ENCODE measurements around the gene RGS3. TPM values are rescaled to one million over a fixed set of nuclear protein-coding genes. Genes with fewer than 3 reads are reported as not detected.

Gene RGS3
- total RNA-seq, 4 donors from 2014 or later: 16.2 to 75.6 (median 54.9) TPM

DNA sequence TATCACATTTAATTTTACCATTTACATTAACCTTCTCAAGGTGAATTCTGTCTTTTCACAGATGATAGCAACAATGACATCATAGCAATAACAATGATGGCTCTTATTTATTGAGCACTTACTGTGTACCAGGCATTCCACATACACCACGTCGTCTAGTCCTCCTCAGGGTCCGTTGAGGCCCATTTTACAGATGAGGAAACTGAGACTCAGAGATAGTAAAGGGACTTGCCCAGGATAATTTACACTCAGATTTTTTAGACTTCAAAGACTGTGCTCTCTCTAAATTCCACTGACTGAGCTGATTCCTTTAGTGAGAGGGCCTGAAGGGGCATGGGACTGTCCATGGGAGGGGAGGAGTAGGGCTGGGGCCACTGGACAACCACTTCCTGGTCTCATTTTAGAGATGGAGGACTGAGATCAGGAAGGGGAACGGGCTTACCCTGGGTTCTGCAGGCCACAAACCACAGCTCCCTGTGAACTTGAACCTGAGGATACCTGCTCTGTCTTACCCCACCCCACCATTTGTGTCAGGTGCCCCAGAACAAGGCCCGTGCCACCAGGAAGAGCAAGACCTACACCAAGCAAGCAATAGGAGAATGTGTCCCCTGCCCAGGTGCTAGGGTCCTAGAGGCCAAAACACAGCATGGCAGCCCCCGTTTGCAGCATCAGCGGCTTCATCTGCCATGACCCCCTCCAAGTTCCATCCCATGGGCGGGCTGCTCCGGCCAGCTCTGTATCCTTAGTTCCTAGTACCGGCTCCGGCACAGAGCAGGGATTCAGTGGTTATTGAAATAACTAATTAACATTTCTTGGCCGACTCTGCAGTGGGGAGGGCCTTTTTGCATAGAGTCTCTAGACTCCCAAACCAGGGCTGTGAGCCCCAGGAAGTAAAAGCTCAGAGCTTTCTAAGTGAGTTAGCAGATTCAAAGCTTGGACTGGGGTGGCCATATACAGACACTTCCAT lies 96.6 kb downstream of the RGS3 start:
- intact Hi-C loops (cut with DNase I; ENCODE audit: low total_unique reads): no loop called here
- Histone ChIP-seq H3K9me3 (no peaks in the 10 kb centered on the region), H3K27ac (no peak overlapping the region), H3K4me1 (peaks cover 0 to 6% of the 10 kb centered on the region in 2 donors), H3K27me3 (no peaks in the 10 kb centered on the region), H3K4me3 (no peak overlapping the region), H3K36me3 (no peaks in the 10 kb centered on the region)
- DNase-seq: peak; percentile 6 to 7
- TF ChIP-seq, protein P1, sequence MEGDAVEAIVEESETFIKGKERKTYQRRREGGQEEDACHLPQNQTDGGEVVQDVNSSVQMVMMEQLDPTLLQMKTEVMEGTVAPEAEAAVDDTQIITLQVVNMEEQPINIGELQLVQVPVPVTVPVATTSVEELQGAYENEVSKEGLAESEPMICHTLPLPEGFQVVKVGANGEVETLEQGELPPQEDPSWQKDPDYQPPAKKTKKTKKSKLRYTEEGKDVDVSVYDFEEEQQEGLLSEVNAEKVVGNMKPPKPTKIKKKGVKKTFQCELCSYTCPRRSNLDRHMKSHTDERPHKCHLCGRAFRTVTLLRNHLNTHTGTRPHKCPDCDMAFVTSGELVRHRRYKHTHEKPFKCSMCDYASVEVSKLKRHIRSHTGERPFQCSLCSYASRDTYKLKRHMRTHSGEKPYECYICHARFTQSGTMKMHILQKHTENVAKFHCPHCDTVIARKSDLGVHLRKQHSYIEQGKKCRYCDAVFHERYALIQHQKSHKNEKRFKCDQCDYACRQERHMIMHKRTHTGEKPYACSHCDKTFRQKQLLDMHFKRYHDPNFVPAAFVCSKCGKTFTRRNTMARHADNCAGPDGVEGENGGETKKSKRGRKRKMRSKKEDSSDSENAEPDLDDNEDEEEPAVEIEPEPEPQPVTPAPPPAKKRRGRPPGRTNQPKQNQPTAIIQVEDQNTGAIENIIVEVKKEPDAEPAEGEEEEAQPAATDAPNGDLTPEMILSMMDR (IDR thresholded peaks at IDR 0.05): no peak
- no peak for TF ChIP-seq POLR2A (IDR thresholded peaks at IDR 0.05)

DNA sequence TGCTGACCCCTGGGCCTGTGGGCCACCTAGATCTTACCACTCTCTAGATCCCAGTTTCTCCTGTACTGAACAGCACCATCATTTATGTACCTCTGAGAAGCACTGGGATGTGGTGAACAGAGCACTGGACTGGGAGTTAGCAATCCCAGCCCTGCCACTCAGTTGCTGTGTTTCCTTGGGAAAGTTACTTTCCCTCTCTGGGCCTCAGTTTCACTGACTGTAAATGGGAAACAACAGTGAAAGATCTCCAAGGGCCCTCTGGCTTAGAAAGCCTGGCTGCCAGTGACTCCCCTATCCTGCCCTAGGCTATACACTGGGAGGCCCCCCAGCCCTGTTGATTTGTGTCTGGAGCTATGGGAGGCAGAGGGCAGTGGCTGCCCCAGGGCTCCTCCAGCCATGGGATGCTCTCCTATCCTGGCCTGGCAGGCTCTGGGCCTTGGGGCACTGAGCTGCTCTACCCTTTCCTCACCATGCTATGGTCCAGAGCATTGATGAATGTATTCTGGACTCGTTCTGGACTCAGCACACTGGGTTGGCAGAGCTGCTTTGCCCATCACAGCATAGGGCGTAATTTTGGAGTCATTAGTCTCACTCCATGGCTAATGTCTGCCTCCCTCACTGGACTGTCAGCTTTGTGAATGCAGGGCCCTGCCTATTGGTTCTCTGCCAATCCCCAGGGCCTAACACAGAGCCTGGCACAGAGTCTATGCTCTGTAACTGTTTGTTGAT lies 99.3 kb downstream of the RGS3 start:
- Histone ChIP-seq H3K4me3 (no peak overlapping the region), H3K36me3 (no peaks in the 10 kb centered on the region), H3K4me1 (peaks cover 0 to 10% of the 10 kb centered on the region in 2 donors), H3K27me3 (no peaks in the 10 kb centered on the region), H3K27ac (no peak overlapping the region), H3K9me3 (no peaks in the 10 kb centered on the region)
- intact Hi-C loops (cut with DNase I; ENCODE audit: low total_unique reads): no loop called here
- TF ChIP-seq POLR2A (IDR thresholded peaks at IDR 0.05): no peak
- TF ChIP-seq, protein P1 (IDR thresholded peaks at IDR 0.05): no peak
- DNase-seq: peak in 1 of 2 donors; percentile 8

DNA sequence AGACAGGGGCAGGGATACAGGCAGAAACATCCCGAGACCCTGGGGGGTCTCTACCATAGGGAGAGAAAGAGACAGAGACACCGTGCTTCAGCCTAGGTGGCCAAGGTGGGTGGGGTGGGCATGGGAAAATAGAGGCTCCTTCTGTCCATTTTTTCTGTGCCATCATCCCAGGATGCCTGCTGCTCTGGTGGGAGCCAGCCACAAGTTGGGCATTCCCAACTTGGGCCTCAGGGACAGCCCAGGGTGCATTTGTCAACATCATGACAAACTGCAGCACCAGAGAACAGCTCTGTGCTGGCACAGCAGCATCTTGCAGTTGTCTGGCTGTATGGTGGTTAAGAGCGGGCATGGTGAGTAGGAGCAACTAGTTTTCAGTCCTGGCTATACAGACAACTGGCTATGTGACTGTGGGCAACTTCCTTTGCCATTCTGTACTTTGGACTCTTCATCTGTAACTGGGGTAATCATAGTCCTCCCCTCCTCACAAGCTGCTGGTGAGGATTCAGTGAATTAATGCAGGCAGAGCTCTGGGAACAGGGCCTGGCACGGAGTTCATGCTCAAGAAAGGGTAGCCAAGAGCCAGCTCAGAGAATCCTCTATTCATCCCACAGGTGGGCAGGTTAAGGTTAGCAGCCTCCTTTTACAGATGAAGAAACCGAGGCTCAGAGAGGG lies 100.4 kb downstream of the RGS3 start:
- no peaks in the 10 kb centered on the region for H3K36me3 ChIP-seq
- no peaks in the 10 kb centered on the region for H3K9me3 ChIP-seq
- TF ChIP-seq POLR2A (IDR thresholded peaks at IDR 0.05): no peak
- TF ChIP-seq, protein P1 (IDR thresholded peaks at IDR 0.05): no peak
- H3K27me3 ChIP-seq: no peaks in the 10 kb centered on the region
- intact Hi-C loops (cut with DNase I; ENCODE audit: low total_unique reads): no loop called here
- peak in 1 of 2 donors; percentile 13 for DNase-seq
- H3K4me1 ChIP-seq: peaks cover 0 to 10% of the 10 kb centered on the region in 2 donors
- H3K27ac ChIP-seq: peak overlapping the region in 1 of 2 donors; percentile 61
- H3K4me3 ChIP-seq: no peak overlapping the region

DNA sequence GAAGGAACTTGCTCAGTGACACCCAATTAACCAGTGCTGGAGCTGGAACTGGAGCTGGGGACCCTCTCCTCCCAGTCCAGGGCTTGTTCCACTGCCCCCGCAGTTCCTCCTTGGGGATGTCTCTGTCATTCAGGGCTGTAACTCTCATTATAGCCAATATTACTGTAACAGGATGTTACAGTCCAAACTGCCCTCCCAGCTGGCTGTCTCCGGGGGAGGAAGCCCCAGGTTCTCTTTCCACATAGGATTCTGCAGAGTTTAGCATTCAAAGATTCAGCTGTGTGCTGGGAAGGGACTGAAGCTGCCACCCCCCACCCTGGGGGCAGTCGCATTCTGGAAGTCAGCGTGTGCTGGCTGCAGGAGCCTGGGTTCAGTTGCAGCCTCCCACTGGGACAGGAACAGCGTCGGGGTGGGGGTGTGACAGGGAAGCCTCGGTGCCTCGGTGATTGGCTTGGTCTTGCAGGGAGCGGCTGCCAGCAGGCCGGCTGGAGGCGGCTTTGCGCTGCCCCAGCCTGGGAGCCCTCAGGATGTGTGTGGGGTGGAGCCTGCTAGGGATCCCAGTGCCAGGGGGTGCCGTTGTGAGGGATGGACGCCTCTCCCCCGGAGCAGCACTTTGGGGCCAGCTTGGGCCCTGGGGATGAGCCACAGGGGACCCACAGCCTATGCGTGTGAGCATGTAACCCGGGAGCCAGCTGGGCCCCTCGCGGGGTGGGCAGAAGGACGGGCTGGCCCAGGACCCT lies 101.1 kb downstream of the RGS3 start:
- Histone ChIP-seq H3K36me3 (no peaks in the 10 kb centered on the region), H3K9me3 (no peaks in the 10 kb centered on the region), H3K27me3 (no peaks in the 10 kb centered on the region), H3K4me1 (peaks cover 0 to 10% of the 10 kb centered on the region in 2 donors), H3K4me3 (peak overlapping the region; percentile 15 to 26), H3K27ac (peak overlapping the region in 1 of 2 donors; percentile 61)
- intact Hi-C loops (cut with DNase I; ENCODE audit: low total_unique reads): no loop called here
- no peak for TF ChIP-seq POLR2A (IDR thresholded peaks at IDR 0.05)
- TF ChIP-seq, protein P1 (IDR thresholded peaks at IDR 0.05): no peak
- DNase-seq: peak in 1 of 2 donors; percentile 51
